ENCODE data around the gene SMC6.

GRCh38 chr2:17754773-17755425 lies 1.3 kb upstream of the SMC6 start:
- TF ChIP-seq, protein P1, sequence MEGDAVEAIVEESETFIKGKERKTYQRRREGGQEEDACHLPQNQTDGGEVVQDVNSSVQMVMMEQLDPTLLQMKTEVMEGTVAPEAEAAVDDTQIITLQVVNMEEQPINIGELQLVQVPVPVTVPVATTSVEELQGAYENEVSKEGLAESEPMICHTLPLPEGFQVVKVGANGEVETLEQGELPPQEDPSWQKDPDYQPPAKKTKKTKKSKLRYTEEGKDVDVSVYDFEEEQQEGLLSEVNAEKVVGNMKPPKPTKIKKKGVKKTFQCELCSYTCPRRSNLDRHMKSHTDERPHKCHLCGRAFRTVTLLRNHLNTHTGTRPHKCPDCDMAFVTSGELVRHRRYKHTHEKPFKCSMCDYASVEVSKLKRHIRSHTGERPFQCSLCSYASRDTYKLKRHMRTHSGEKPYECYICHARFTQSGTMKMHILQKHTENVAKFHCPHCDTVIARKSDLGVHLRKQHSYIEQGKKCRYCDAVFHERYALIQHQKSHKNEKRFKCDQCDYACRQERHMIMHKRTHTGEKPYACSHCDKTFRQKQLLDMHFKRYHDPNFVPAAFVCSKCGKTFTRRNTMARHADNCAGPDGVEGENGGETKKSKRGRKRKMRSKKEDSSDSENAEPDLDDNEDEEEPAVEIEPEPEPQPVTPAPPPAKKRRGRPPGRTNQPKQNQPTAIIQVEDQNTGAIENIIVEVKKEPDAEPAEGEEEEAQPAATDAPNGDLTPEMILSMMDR (IDR thresholded peaks at IDR 0.05), result no peak
- TF ChIP-seq POLR2A (IDR thresholded peaks at IDR 0.05), result no peak

All from adrenal gland (tissue), 5 donors.